ENCODE measurements around the gene PGBD5.
"Not testable (repeated sequence)": the region's sequence is repeated elsewhere in the genome, so short reads cannot be mapped to it uniquely, and the experiment has no call there.

PGBD5 gene

GRCh38 chr1:230431527-230431926 lies 5.4 kb upstream of the PGBD5 start:
- Mint-ChIP-seq H3K27me3 (ENCODE audit: low read depth) (peaks cover 28% of the 10 kb centered on the region), H3K9me3 (no peaks in the 10 kb centered on the region), H3K4me1 (ENCODE audit: low read depth) (peaks cover 3% of the 10 kb centered on the region), H3K4me3 (no peak overlapping the region), H3K36me3 (ENCODE audit: low read depth) (peaks cover 3% of the 10 kb centered on the region), H3K27ac (no peak overlapping the region)

GRCh38 chr1:230430499-230430898 lies 4.4 kb upstream of the PGBD5 start:
- Mint-ChIP-seq H3K4me1 (ENCODE audit: low read depth) (peaks cover 3% of the 10 kb centered on the region), H3K36me3 (ENCODE audit: low read depth) (peaks cover 3% of the 10 kb centered on the region), H3K27me3 (ENCODE audit: low read depth) (peaks cover 28% of the 10 kb centered on the region), H3K4me3 (no peak overlapping the region), H3K9me3 (no peaks in the 10 kb centered on the region), H3K27ac (no peak overlapping the region)

DNA sequence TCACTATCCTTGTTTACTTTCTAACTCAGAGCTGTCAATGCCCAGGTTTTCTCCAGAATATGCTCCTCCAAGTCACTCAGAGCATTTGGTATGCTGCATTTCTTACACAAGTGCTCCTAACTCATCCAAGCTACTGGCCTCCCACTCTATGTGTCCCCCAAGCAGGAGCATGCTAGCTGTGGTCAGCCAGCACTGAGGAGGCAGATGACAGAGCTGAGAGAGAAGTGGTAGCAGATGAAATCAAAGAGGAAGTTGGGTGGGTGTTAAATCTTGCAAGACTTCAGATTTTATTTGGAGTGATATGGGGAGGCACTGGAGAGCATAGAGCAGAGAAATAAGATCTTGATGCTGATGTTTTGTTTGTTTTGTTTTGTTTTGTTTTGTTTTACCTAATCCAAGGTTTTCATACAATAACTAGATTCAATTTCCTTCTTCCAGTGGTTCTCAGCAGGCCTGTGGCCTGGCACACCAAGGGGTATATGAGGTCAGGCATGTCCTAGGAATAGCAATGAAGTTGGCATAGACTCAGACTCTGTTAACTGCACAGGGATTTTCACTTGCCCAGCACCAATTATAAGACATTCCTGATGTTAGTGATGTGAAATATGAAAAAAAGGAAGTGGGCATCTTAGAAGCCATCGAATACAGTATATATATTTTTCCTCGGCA lies 3.1 kb upstream of the PGBD5 start:
- H3K4me3 Mint-ChIP-seq: no peak overlapping the region
- no peak overlapping the region for H3K27ac Mint-ChIP-seq

DNA sequence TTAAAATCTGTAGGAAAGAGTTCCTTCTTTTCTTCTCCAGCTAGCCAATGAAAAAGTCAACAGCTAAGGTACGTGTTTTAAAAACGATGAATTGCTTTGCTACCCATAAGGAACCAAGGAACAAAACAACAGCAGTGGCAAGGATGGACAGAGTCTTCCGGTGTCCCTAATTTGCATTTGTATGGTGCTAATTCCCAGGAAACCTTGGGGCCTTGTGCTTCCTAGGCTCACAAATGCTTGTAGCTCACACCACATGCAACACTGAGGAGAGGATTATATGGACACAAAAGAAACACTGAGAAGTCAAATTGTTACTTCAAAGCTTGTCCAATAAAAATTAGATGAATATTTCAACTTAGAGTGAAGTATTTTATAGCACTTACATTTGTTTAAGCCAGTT lies 1.8 kb upstream of the PGBD5 start:
- H3K27me3 Mint-ChIP-seq (ENCODE audit: low read depth): peaks cover 52% of the 10 kb centered on the region
- H3K4me3 Mint-ChIP-seq: no peak overlapping the region

More for the DNA sequence above, 3.1 kb upstream of the PGBD5 start:
- H3K36me3 Mint-ChIP-seq (ENCODE audit: low read depth): peaks cover 3% of the 10 kb centered on the region
- peaks cover 9% of the 10 kb centered on the region for H3K4me1 Mint-ChIP-seq (ENCODE audit: low read depth)
- no peaks in the 10 kb centered on the region for H3K9me3 Mint-ChIP-seq
- peaks cover 40% of the 10 kb centered on the region for H3K27me3 Mint-ChIP-seq (ENCODE audit: low read depth)

GRCh38 chr1:230427094-230427876 lies 1.2 kb upstream of the PGBD5 start:
- peaks cover 59% of the 10 kb centered on the region for H3K27me3 Mint-ChIP-seq (ENCODE audit: low read depth)

More for the DNA sequence above, 1.8 kb upstream of the PGBD5 start:
- Mint-ChIP-seq H3K4me1 (ENCODE audit: low read depth) (peaks cover 9% of the 10 kb centered on the region), H3K27ac (no peak overlapping the region), H3K36me3 (ENCODE audit: low read depth) (peaks cover 3% of the 10 kb centered on the region), H3K9me3 (no peaks in the 10 kb centered on the region)

DNA sequence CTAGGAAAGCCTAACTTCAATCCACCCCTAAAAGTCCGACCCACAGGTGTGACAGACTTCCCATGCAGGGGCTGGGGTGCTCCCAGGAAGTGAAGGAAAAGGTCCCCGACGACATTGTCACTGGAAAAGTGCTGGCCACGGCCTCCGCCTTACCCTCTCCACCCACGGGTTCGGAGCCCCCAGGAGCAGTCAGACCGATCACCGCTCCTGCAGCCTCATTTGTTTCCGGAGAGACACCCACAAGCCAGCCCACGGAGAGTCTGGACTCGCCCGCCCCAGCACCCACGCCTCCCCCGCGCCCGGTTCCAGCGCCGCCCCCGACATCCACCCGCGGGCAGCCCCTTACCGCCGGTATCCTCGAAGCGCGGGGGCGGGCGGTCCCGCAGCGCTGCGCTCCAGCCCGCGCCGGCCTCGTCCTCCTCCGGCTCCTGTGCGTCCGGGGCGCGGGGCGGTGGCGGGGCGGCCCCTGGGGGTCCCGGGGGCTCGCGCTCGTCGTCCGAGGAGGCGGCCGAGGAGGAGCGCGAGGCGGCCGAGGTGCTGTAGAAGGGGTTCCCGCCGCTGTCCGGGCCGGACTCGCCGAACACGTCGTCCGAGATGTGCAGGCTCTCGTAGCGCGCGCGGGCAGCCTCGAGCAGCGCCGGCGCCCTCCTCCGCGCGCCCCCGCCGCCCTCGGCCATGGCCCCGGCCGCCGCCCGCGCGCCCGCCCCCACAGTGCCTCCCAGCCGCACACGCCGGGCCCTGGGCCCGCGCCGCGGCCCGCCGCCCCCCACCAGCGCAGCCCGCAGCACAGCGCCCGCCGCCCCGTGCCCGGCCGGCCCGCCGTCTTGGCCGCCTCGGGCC lies 660 bp downstream of the PGBD5 start:
- Mint-ChIP-seq H3K36me3 (ENCODE audit: low read depth) (peaks cover 3% of the 10 kb centered on the region), H3K9me3 (no peaks in the 10 kb centered on the region)

More at GRCh38 chr1:230427094-230427876, 1.2 kb upstream of the PGBD5 start:
- H3K9me3 Mint-ChIP-seq: no peaks in the 10 kb centered on the region
- peak overlapping the region; percentile 22 for H3K27ac Mint-ChIP-seq
- H3K4me3 Mint-ChIP-seq: peak overlapping the region; percentile 63
- peaks cover 11% of the 10 kb centered on the region for H3K4me1 Mint-ChIP-seq (ENCODE audit: low read depth)
- peaks cover 3% of the 10 kb centered on the region for H3K36me3 Mint-ChIP-seq (ENCODE audit: low read depth)

GRCh38 chr1:230424391-230425251 lies 1.5 kb downstream of the PGBD5 start:
- Mint-ChIP-seq H3K4me3 (peak overlapping the region; percentile 48), H3K36me3 (ENCODE audit: low read depth) (peaks cover 3% of the 10 kb centered on the region), H3K27ac (no peak overlapping the region), H3K4me1 (ENCODE audit: low read depth) (peaks cover 11% of the 10 kb centered on the region), H3K9me3 (no peaks in the 10 kb centered on the region), H3K27me3 (ENCODE audit: low read depth) (peaks cover 69% of the 10 kb centered on the region)

More for the DNA sequence above, 660 bp downstream of the PGBD5 start:
- Mint-ChIP-seq H3K27me3 (ENCODE audit: low read depth) (peaks cover 72% of the 10 kb centered on the region), H3K27ac (no peak overlapping the region), H3K4me3 (peak overlapping the region; percentile 40), H3K4me1 (ENCODE audit: low read depth) (peaks cover 11% of the 10 kb centered on the region)

DNA sequence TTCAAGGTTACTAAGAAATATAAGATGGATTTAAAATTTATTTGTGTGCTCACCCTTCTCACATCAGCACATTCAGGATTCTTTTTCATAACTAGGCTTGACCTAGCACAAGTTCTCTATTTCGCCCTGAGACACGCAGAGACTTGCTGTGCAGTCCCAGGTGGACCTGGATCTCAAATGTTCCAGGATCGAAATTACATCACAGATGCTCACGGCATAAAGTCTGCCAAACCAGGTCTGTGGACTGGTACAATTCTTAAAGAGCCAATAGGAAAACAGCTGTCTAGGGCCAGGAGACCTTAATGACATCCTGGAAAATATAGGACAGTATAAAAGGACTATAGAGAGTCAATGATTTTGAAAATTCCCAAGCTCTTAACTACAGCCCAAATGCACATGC lies 2.2 kb downstream of the PGBD5 start:
- peaks cover 65% of the 10 kb centered on the region for H3K27me3 Mint-ChIP-seq (ENCODE audit: low read depth)
- no peaks in the 10 kb centered on the region for H3K9me3 Mint-ChIP-seq
- H3K27ac Mint-ChIP-seq: no peak overlapping the region
- H3K4me1 Mint-ChIP-seq (ENCODE audit: low read depth): peaks cover 11% of the 10 kb centered on the region
- peaks cover 3% of the 10 kb centered on the region for H3K36me3 Mint-ChIP-seq (ENCODE audit: low read depth)
- no peak overlapping the region for H3K4me3 Mint-ChIP-seq

DNA sequence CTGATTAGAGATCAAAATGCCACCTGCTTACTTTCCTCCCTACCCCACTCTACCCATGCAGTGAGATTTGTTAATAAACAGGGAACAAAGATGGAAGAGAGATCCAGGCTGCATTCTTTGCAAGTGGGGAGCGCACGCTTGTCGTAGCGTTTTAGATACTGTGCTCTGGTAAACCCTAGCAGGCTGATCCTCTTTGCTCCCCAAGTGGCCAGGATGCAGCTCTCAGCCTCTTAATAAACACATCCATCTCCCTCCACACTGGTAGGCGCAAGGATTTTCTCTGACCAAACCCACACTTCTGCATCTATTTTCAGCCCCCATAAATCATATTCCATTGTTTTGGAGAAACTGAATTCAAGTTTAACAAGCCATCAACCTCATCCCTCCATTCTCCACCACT lies 2.9 kb downstream of the PGBD5 start:
- peaks cover 11% of the 10 kb centered on the region for H3K4me1 Mint-ChIP-seq (ENCODE audit: low read depth)
- peaks cover 65% of the 10 kb centered on the region for H3K27me3 Mint-ChIP-seq (ENCODE audit: low read depth)
- H3K4me3 Mint-ChIP-seq: no peak overlapping the region
- H3K9me3 Mint-ChIP-seq: no peaks in the 10 kb centered on the region
- peaks cover 3% of the 10 kb centered on the region for H3K36me3 Mint-ChIP-seq (ENCODE audit: low read depth)
- H3K27ac Mint-ChIP-seq: no peak overlapping the region

DNA sequence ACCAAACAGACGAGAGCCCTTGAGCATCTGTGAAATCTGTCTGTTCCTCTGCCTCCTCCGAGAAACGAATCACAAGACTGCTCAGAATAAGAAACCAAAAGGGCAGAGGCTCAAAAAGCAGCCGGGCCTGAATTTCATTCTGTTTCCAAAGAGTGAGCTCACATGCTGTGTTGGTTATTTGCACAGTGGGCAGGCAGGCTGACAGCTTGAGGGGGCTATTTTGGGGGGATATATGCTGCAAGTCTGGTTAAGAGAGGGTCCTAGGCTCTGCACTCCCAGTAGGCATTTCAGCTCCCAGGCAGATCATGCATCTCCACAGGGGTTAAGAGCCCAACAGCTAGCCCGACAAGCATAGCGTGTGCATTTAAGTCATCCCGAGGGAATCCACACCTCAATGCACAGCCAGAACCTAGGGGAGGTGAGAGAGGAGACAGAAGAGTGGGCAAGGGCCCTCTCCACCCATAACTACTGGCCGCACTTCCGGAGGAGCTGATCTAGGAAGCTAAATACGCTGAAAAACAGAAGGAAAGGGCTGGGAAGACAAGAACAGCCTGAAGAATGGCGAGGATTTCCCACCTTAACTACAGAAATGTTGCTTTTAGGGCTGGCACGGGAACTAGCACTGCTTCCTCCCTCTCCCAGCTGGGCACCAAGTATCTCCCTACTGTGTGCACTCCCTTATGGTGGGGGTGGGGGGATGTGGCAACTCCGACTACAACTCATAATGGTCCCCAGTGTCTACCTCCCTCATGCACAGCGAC lies 3.7 kb downstream of the PGBD5 start:
- Mint-ChIP-seq H3K27me3 (ENCODE audit: low read depth) (peaks cover 59% of the 10 kb centered on the region), H3K4me1 (ENCODE audit: low read depth) (peaks cover 11% of the 10 kb centered on the region), H3K9me3 (no peaks in the 10 kb centered on the region), H3K27ac (no peak overlapping the region), H3K4me3 (no peak overlapping the region), H3K36me3 (ENCODE audit: low read depth) (peaks cover 3% of the 10 kb centered on the region)

DNA sequence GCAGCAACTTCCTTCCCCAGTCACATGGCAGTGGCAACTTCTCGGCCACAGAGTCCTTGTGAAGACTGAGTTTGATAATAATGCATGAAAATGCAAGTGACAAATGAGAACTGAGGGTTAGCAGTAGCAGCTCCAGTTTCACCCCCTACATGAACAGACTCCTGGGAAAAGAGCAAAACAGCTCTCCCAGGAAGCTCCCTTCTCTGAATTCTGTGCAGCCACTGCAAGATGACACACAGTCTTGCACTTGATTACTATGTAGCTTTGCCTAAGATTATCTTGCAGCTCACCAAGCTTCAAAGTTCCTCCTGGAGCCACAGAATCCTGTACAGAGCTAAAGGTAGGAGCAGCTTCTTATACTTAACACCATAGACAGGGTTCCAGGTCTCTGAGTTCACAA lies 4.7 kb downstream of the PGBD5 start:
- Mint-ChIP-seq H3K9me3 (no peaks in the 10 kb centered on the region), H3K4me3 (no peak overlapping the region), H3K4me1 (ENCODE audit: low read depth) (peaks cover 8% of the 10 kb centered on the region), H3K27ac (no peak overlapping the region), H3K27me3 (ENCODE audit: low read depth) (peaks cover 51% of the 10 kb centered on the region), H3K36me3 (ENCODE audit: low read depth) (no peaks in the 10 kb centered on the region)

- not testable (repeated sequence) for H3K36me3 Mint-ChIP-seq (ENCODE audit: low read depth); H3K4me1 Mint-ChIP-seq (ENCODE audit: low read depth); H3K4me3 Mint-ChIP-seq
Observed at GRCh38 chr1:230420372-230420771, 5.8 kb downstream of the PGBD5 start.

GRCh38 chr1:230416430-230416829 lies 9.7 kb downstream of the PGBD5 start:
- Mint-ChIP-seq H3K4me1 (ENCODE audit: low read depth) (no peaks in the 10 kb centered on the region), H3K36me3 (ENCODE audit: low read depth) (no peaks in the 10 kb centered on the region), H3K4me3 (no peak overlapping the region), H3K27ac (no peak overlapping the region), H3K27me3 (ENCODE audit: low read depth) (peaks cover 22% of the 10 kb centered on the region), H3K9me3 (no peaks in the 10 kb centered on the region)

More at GRCh38 chr1:230420372-230420771, 5.8 kb downstream of the PGBD5 start:
- H3K27ac Mint-ChIP-seq, H3K9me3 Mint-ChIP-seq: not testable (repeated sequence)
- H3K27me3 Mint-ChIP-seq (ENCODE audit: low read depth): peaks cover 51% of the 10 kb centered on the region

All from T-helper 1 cell treated with Interleukin-12 subunit alpha and Interleukin-12 subunit beta and Interleukin-4 antibody, amounts not matched to agents 30 μg/mL and 1 μg/mL, for 36 hours (primary cell).